Measurements from ENCODE around the gene PTPRD. TPM values are rescaled to one million over a fixed set of nuclear protein-coding genes. Genes with fewer than 3 reads are reported as not detected.

The PTPRD gene
- total and polyA plus RNA-seq, 2 of the 4 experiments (the other 2 are of a cell fraction), result 0.07 to 0.18 TPM

- no peak overlapping the region for H3K23ac ChIP-seq (ENCODE audit: low read depth, low read length)
- no peaks in the 10 kb centered on the region for H3K9me3 ChIP-seq (ENCODE audit: control insufficient read depth, insufficient read depth, low read length)
- CTCF ChIA-PET, result interaction anchor here (0.7 kb wide), 1 partner anchor 548 kb away, joined by 3 read pairs; no protein-coding TSS in a partner anchor
- H2BK15ac ChIP-seq (ENCODE audit: low read depth, low read length), result no peak overlapping the region
- H3K14ac ChIP-seq (replicated peaks; ENCODE audit: low read depth, low read length), result no peak overlapping the region
- no peaks in the 10 kb centered on the region for H3K9me1 ChIP-seq (ENCODE audit: insufficient read depth, low read length)
- H2BK5ac ChIP-seq (ENCODE audit: low read depth, low read length, poor library complexity, severe bottlenecking), result no peak overlapping the region
- dilution Hi-C loops (cut with HindIII; ENCODE audit: low sequenced_read_pairs, unreplicated experiment) (no loop called here), in situ Hi-C loops (cut with MboI; ENCODE audit: low sequenced_read_pairs) (no loop called here), intact Hi-C loops (cut with micrococcal nuclease) (no loop called here)
- H2AK9ac ChIP-seq (replicated peaks; ENCODE audit: low read depth, low read length, poor library complexity), result no peak overlapping the region
- H3K4ac ChIP-seq (ENCODE audit: low read depth, low read length), result no peak overlapping the region
- TF ChIP-seq MAZ (IDR thresholded peaks at IDR 0.05; ENCODE audit: borderline replicate concordance, low read depth, low read length), result no peak
- TF ChIP-seq NFE2L2 (IDR thresholded peaks at IDR 0.05; ENCODE audit: low read depth, low read length), result no peak
- no peak for TF ChIP-seq SMC3 (IDR thresholded peaks at IDR 0.05; ENCODE audit: low read depth, low read length)
- no peak for TF ChIP-seq USF2 (IDR thresholded peaks at IDR 0.05; ENCODE audit: low read depth, low read length)
- TF ChIP-seq MAFK (IDR thresholded peaks at IDR 0.05; ENCODE audit: low read depth, low read length), result no peak
- no peak for TF ChIP-seq RAD21 (IDR thresholded peaks at IDR 0.05; ENCODE audit: low read length)
- TF ChIP-seq MXI1 (IDR thresholded peaks at IDR 0.05; ENCODE audit: borderline replicate concordance, low read depth, low read length), result no peak
- no peak for TF ChIP-seq RFX5 (IDR thresholded peaks at IDR 0.05; ENCODE audit: low read depth, low read length)
- no peak for TF ChIP-seq CHD1 (IDR thresholded peaks at IDR 0.05; ENCODE audit: low read depth, low read length)
- TF ChIP-seq RCOR1 (IDR thresholded peaks at IDR 0.05; ENCODE audit: insufficient replicate concordance, low read length), result no peak
- TF ChIP-seq BHLHE40 (IDR thresholded peaks at IDR 0.05; ENCODE audit: low read depth, low read length), result no peak
- no peak for TF ChIP-seq CEBPB (IDR thresholded peaks at IDR 0.05; ENCODE audit: low read depth, low read length)
- TF ChIP-seq POLR2A (IDR thresholded peaks at IDR 0.05; ENCODE audit: low read depth, low read length), result no peak
- no peak for TF ChIP-seq ELK1 (IDR thresholded peaks at IDR 0.05; ENCODE audit: borderline replicate concordance, low read depth, low read length)
- no peak for TF ChIP-seq FOS (IDR thresholded peaks at IDR 0.05; ENCODE audit: low read depth, low read length)
- no peak for TF ChIP-seq CTCF (conservative IDR thresholded peaks at IDR 0.05; ENCODE audit: low read depth, low read length)
- no peaks in the 10 kb centered on the region for H3K79me1 ChIP-seq (ENCODE audit: low read depth in 1 of 2, low read length in 2 of 2)
- H3K9ac ChIP-seq (ENCODE audit: low read depth, low read length), result no peak overlapping the region
- no peak overlapping the region for H2BK20ac ChIP-seq (ENCODE audit: low read depth, low read length)
- no peak overlapping the region for H3K56ac ChIP-seq (ENCODE audit: extremely low read depth, insufficient read depth, low read length)
- H4K5ac ChIP-seq (ENCODE audit: low read depth, low read length), result no peak overlapping the region
- no peak overlapping the region for H4K91ac ChIP-seq (ENCODE audit: insufficient read depth, low read depth, low read length)
- H4K8ac ChIP-seq (ENCODE audit: low read depth in 2 of 2, low read length in 2 of 2), result no peak overlapping the region
- H2BK120ac ChIP-seq (ENCODE audit: low read depth, low read length), result no peak overlapping the region
- BruUV-seq (replicated peaks), result no TSS peak
- no peaks in the 10 kb centered on the region for H4K20me1 ChIP-seq (ENCODE audit: insufficient read depth, low read length)
- ATAC-seq (ENCODE audit: low read depth) (no peak), DNase-seq (no peak)
- no peak overlapping the region for H3K4me3 ChIP-seq (ENCODE audit: insufficient read depth, low read depth, low read length)
- POLR2A ChIA-PET (ENCODE audit: unreplicated experiment), result no interaction called here
- no peak overlapping the region for H3K27ac ChIP-seq (ENCODE audit: insufficient read depth, low read length)
- H3K4me2 ChIP-seq (ENCODE audit: low read depth, low read length), result no peak overlapping the region
- no peak overlapping the region for H2AFZ ChIP-seq (replicated peaks; ENCODE audit: low read length, poor library complexity)
- H3K18ac ChIP-seq (ENCODE audit: low read depth, low read length), result no peak overlapping the region
- 37% methylated on average over 2 of the region's 3 CpGs; no CpG with 5 or more reads in 1 of the 2 experiments for WGBS, 2 experiments (ENCODE audit: extremely low coverage in 2 of 2, insufficient read length in 1 of 2)
- H3K36me3 ChIP-seq (ENCODE audit: control insufficient read depth, insufficient read depth, low read length), result no peaks in the 10 kb centered on the region
- no peaks in the 10 kb centered on the region for H3K4me1 ChIP-seq (ENCODE audit: control insufficient read depth, insufficient read depth, low read length)
- no peaks in the 10 kb centered on the region for H3K27me3 ChIP-seq (ENCODE audit: control insufficient read depth, insufficient read depth, low read length)
- H2AK5ac ChIP-seq (ENCODE audit: low read depth, low read length), result no peak overlapping the region
Measured at GRCh38 chr9:9892217-9892616, 720.6 kb downstream of the PTPRD start.
